ENCODE results near the gene GMDS. TPM values are rescaled to one million over a fixed set of nuclear protein-coding genes. Genes with fewer than 3 reads are reported as not detected.

Gene GMDS
- total and polyA plus RNA-seq, 7 donors = 2.8 to 6.6 (median 4.7) TPM

- no peaks in the 10 kb centered on the region for H3K36me3 ChIP-seq (ENCODE audit: insufficient read depth in 1 of 2, low read depth in 1 of 2)
- intact Hi-C loops (cut with DNase I) = no loop called here
- H3K27ac ChIP-seq = no peak overlapping the region
- H3K9me3 ChIP-seq = no peaks in the 10 kb centered on the region
- 31 to 56% (median 44%) methylated on average over 1 of the region's 1 CpG for WGBS, 3 donors
- no peaks in the 10 kb centered on the region for H3K4me1 ChIP-seq
- no peak for ATAC-seq
- DNase-seq = no peak
- no peaks in the 10 kb centered on the region for H3K27me3 ChIP-seq (ENCODE audit: insufficient read depth in 3 of 3, low read length in 2 of 3)
- TF ChIP-seq CTCF (IDR thresholded peaks at IDR 0.05) = no peak
- no peak overlapping the region for H3K4me3 ChIP-seq
Observed at GRCh38 chr6:1853761-1854160, 391.6 kb downstream of the GMDS start.

- TF ChIP-seq CTCF (IDR thresholded peaks at IDR 0.05) = no peak
- WGBS, 3 donors = 81 to 83% (median 81%) methylated on average over 13 of the region's 13 CpGs
- H3K4me1 ChIP-seq = no peaks in the 10 kb centered on the region
- ATAC-seq (no peak), DNase-seq (no peak)
- intact Hi-C loops (cut with DNase I) = no loop called here
- no peaks in the 10 kb centered on the region for H3K36me3 ChIP-seq (ENCODE audit: insufficient read depth in 1 of 2, low read depth in 1 of 2)
- no peaks in the 10 kb centered on the region for H3K27me3 ChIP-seq (ENCODE audit: insufficient read depth in 3 of 3, low read length in 2 of 3)
- H3K4me3 ChIP-seq = no peak overlapping the region
- H3K27ac ChIP-seq = no peak overlapping the region
- H3K9me3 ChIP-seq = no peaks in the 10 kb centered on the region
Observed at GRCh38 chr6:1851681-1852456, 393.5 kb downstream of the GMDS start.

GRCh38 chr6:1850840-1851157, 394.6 kb downstream of the GMDS start:
- no peak overlapping the region for H3K27ac ChIP-seq
- intact Hi-C loops (cut with DNase I) = no loop called here
- H3K4me3 ChIP-seq = no peak overlapping the region
- WGBS, 3 donors = 72 to 81% (median 74%) methylated on average over 7 of the region's 7 CpGs
- no peaks in the 10 kb centered on the region for H3K9me3 ChIP-seq
- no peaks in the 10 kb centered on the region for H3K4me1 ChIP-seq
- no peak for DNase-seq
- TF ChIP-seq CTCF (IDR thresholded peaks at IDR 0.05) = no peak
- H3K36me3 ChIP-seq (ENCODE audit: insufficient read depth in 1 of 2, low read depth in 1 of 2) = no peaks in the 10 kb centered on the region
- no peak for ATAC-seq
- H3K27me3 ChIP-seq (ENCODE audit: insufficient read depth in 3 of 3, low read length in 2 of 3) = no peaks in the 10 kb centered on the region

GRCh38 chr6:1850121-1850839, 395.1 kb downstream of the GMDS start:
- DNase-seq (no peak), ATAC-seq (no peak)
- Histone ChIP-seq H3K27me3 (ENCODE audit: insufficient read depth in 3 of 3, low read length in 2 of 3) (no peaks in the 10 kb centered on the region), H3K4me3 (no peak overlapping the region), H3K27ac (no peak overlapping the region), H3K4me1 (no peaks in the 10 kb centered on the region), H3K36me3 (ENCODE audit: insufficient read depth in 1 of 2, low read depth in 1 of 2) (no peaks in the 10 kb centered on the region), H3K9me3 (no peaks in the 10 kb centered on the region)
- no peak for TF ChIP-seq CTCF (IDR thresholded peaks at IDR 0.05)
- 67 to 72% (median 68%) methylated on average over 8 of the region's 8 CpGs for WGBS, 3 donors
- intact Hi-C loops (cut with DNase I) = no loop called here

All from psoas muscle (tissue), 8 donors.